ENCODE measurements around the gene KIAA1328.

DNA sequence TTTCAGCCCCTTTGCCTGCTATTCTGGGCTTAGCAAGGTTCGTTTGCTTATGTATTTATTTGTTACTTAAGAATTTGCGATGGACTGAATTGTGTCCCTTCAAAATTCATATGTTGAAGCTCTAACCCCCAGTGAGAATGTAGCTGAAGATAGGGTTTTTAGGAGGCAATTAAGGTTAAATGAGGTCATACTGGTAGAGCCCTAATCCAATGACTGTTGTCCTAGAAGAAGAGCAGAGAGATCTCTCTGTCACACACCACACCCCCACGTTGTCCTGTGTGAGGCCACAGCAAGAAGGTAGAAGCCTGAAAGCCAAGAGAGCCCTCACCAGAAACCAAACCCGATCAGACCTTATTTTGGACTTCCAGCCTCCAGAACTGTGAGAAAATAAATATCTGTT, 66.7 kb downstream of the KIAA1328 start:
- TF ChIP-seq POLR2A (IDR thresholded peaks at IDR 0.05): no peak
- TF ChIP-seq, protein P1, sequence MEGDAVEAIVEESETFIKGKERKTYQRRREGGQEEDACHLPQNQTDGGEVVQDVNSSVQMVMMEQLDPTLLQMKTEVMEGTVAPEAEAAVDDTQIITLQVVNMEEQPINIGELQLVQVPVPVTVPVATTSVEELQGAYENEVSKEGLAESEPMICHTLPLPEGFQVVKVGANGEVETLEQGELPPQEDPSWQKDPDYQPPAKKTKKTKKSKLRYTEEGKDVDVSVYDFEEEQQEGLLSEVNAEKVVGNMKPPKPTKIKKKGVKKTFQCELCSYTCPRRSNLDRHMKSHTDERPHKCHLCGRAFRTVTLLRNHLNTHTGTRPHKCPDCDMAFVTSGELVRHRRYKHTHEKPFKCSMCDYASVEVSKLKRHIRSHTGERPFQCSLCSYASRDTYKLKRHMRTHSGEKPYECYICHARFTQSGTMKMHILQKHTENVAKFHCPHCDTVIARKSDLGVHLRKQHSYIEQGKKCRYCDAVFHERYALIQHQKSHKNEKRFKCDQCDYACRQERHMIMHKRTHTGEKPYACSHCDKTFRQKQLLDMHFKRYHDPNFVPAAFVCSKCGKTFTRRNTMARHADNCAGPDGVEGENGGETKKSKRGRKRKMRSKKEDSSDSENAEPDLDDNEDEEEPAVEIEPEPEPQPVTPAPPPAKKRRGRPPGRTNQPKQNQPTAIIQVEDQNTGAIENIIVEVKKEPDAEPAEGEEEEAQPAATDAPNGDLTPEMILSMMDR (IDR thresholded peaks at IDR 0.05): no peak

All from Peyer's patch (tissue), 4 donors.